Endothelial cell of umbilical vein (primary cell): Measurements from ENCODE around the gene SLC27A6.

ENCODE experiments used
- EZH2 ChIP-seq: IDR thresholded peaks from 2 replicates; pipeline ENCODE4 v1.6.1; 2012; ENCODE audit warnings: borderline replicate concordance, low read depth, mild to moderate bottlenecking, moderate library complexity, low read length, inconsistent platforms; ENCODE audit not compliant: severe bottlenecking
- GATA2 ChIP-seq: IDR thresholded peaks from 2 replicates; pipeline ENCODE4 v1.7.0; 2011; ENCODE audit warnings: low read depth, mild to moderate bottlenecking, moderate library complexity, mixed read lengths, low read length; ENCODE audit not compliant: insufficient read length, insufficient read depth
- JUN ChIP-seq: IDR thresholded peaks from 2 replicates; pipeline ENCODE4 v1.6.1; 2011; ENCODE audit warnings: borderline replicate concordance, low read depth; ENCODE audit not compliant: insufficient read length, insufficient read depth
- MYC ChIP-seq: IDR thresholded peaks from one replicate; pipeline ENCODE4 v1.6.1; 2011; ENCODE audit warnings: mild to moderate bottlenecking, low read depth, low read length
- POLR2A ChIP-seq: IDR thresholded peaks from 2 replicates; pipeline ENCODE4 v1.6.1; 2012; ENCODE audit warnings: low read depth, mild to moderate bottlenecking, control low read depth, low read length
- POLR2AphosphoS5 ChIP-seq: IDR thresholded peaks from 2 replicates; pipeline ENCODE4 v1.6.1; 2012; ENCODE audit warnings: low read depth, mild to moderate bottlenecking, control low read depth, low read length, moderate library complexity; ENCODE audit not compliant: insufficient read depth
- TF ChIP-seq, protein P1 (sequence below), 2 donors: IDR thresholded peaks; 1 replicate in 1 of 2; 2 replicates in 1 of 2; pipeline ENCODE4 v1.5.1; 2011; ENCODE audit warnings: low read length in 2 of 2, mild to moderate bottlenecking in 2 of 2, moderate library complexity in 2 of 2, control low read depth in 1 of 2, inconsistent platforms in 1 of 2, low read depth in 1 of 2; ENCODE audit not compliant: insufficient read depth in 1 of 2; ENCODE audit errors: extremely low read depth in 1 of 2
- TF ChIP-seq, protein P2 (sequence below): IDR thresholded peaks from 2 replicates; pipeline ENCODE4 v1.6.1; 2011; ENCODE audit not compliant: insufficient read depth, insufficient read length

DNA sequence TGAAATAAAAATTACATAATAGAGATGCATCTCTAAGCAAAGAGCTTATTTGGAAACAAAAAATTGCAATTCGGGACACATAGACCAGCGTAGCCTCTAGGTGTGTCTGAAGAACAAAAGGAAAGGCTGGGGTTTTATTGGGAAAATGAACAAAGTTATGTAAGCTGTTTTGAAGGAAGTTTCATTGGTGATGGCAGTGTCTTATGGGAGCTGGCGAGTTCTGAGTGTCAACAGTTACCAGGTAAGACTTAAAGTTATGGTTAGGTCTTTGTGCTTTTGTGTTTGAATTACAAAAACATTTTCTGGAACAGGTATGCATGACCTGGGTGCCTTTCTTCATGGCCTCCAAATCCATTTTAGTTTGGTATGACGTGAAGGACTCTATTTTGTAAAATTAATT, 48.9 kb downstream of the SLC27A6 start:
- TF ChIP-seq MYC (no peak), EZH2 (no peak), POLR2AphosphoS5 (no peak), POLR2A (no peak), GATA2 (no peak), JUN (no peak)
- TF ChIP-seq, protein P1, sequence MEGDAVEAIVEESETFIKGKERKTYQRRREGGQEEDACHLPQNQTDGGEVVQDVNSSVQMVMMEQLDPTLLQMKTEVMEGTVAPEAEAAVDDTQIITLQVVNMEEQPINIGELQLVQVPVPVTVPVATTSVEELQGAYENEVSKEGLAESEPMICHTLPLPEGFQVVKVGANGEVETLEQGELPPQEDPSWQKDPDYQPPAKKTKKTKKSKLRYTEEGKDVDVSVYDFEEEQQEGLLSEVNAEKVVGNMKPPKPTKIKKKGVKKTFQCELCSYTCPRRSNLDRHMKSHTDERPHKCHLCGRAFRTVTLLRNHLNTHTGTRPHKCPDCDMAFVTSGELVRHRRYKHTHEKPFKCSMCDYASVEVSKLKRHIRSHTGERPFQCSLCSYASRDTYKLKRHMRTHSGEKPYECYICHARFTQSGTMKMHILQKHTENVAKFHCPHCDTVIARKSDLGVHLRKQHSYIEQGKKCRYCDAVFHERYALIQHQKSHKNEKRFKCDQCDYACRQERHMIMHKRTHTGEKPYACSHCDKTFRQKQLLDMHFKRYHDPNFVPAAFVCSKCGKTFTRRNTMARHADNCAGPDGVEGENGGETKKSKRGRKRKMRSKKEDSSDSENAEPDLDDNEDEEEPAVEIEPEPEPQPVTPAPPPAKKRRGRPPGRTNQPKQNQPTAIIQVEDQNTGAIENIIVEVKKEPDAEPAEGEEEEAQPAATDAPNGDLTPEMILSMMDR (IDR thresholded peaks at IDR 0.05; ENCODE audit: extremely low read depth in 1 of 2, insufficient read depth in 1 of 2, low read depth in 1 of 2, low read length in 2 of 2) = no peak
- TF ChIP-seq, protein P2, sequence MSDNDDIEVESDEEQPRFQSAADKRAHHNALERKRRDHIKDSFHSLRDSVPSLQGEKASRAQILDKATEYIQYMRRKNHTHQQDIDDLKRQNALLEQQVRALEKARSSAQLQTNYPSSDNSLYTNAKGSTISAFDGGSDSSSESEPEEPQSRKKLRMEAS = no peak
